ENCODE measurements around the gene ACACB. TPM values are rescaled to one million over a fixed set of nuclear protein-coding genes. Genes with fewer than 3 reads are reported as not detected.

The ACACB gene
- total RNA-seq, 1 donor from 2014 or later, result 3.4 TPM

DNA sequence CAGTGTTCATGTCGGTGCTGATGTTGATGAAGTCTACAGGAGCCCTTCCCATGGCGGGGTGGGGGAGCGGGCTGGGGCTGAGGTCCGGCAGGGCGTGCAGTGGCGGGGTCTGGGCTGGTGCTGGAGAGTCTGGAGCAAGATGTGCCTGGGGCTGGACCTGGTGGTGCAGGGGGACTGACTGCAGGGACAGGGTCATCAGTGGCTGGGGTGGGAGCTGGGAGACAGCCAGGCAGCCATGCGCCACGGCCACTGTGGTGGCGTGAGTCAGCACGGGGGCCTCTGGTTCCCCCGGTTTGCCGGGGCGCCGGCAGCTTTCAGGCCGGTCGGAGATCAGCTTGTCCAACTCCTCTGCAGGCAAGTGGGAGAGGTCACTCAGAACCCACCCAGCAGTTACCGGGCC, 165.1 kb downstream of the ACACB start:
- no peak for DNase-seq

DNA sequence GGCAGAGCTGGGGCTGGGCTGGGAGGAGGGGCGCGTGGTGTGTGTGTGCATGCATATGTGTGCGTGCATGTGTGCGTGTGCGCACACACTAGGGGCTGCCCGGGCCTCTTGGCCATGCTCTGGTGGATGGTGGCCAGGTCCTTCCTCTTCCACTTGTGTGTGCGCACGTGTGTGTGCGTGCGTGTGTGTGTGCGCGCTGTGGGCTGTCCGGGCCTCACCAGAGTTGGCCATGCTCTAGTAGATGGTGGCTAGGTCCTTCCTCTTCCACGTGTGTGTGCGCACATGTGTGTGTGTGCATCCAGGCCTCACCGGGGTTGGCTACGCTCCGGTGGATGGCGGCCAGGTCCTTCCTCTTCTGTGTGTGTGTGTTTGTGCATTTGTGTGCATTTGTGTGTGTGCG, 168.0 kb downstream of the ACACB start:
- DNase-seq, result no peak

DNA sequence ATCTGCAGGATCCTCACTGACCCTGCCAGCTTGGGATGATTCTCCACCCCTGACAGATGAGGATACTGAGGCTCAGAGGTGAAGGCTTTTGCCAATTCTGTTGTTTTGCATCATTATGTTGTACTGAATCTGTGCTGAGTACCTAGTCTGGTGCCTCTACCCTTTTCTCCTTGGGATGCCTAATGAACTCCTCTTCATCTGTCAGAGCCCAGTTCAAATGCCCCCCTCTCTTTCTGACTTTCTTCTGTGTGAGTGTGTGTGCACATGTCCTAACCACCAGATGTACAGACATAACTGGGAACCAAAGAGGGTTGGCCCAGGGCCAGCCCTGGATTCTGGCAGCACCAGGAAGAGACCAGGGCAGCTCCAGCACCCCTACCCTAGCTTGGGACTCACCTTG, 169.9 kb downstream of the ACACB start:
- DNase-seq, result no peak

DNA sequence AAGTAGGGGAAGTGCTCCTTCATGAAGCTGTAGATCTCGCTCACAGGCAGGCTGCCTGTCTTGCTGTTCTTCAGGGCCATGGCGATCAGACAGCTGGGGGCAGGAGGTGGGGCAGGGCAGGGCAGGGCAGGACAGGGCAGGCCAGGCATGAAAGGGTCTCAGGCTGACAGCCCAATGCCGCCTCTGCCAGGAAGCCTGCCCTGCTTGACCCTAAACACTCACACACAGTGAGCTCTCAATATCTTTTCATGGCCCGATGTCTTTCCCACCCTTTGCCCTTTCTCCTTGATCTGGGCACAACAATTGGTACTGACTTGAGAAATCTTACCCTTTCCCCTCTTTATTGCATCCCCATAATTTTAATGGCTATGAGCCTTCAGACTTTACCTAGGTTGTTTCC, 170.3 kb downstream of the ACACB start:
- no peak for DNase-seq

DNA sequence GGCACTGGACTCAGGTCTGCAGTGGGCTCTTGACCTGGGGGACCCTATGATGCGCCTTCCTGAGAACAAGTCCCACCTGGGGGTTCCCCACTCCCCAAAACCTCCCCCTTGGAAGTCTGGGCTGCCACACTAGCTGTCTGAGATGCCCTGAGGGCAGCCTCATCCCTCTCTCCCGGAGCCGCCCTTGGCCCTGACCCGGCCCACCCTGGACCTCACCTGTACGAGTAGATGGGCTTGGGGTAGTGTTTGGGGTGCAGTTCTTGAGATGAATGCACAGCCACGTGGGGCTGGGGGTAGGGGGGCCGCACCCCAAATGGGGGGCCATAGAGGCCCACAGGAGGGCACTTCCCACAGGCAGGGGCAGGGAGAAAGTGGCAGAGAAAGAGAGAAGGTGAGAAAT, 170.8 kb downstream of the ACACB start:
- DNase-seq, result no peak

DNA sequence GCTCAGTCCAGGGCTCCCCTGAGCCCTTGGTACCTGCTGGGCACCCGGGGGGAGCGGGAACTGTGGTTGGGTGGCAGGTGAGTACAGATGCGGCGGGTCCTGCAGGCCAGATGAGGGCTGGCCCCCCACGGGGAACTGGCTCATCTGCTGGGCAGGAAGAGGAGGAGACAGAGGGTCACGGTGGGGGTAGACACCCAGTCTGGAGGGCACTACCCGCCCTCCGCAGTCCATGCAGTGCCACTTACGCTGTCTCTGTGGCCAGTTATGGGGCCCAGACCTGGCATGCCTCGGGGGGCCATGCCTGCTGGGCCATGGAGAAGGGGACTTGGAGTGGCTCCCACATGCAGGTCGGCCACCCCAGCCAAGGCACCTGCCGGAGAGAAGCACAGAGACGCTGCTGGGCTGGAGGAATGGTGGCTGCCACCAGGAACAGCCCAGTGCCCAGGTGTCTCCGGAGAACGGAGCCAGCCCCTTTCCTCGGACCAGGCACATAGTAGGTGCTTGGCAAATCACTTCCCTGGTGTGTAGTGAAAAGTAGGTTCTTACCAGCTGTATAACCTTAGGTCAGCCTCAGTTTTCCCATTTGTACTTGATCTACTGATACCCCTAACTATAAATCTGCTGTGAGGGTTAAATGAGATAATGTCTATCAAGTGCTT, 171.6 kb downstream of the ACACB start:
- no peak for DNase-seq

DNA sequence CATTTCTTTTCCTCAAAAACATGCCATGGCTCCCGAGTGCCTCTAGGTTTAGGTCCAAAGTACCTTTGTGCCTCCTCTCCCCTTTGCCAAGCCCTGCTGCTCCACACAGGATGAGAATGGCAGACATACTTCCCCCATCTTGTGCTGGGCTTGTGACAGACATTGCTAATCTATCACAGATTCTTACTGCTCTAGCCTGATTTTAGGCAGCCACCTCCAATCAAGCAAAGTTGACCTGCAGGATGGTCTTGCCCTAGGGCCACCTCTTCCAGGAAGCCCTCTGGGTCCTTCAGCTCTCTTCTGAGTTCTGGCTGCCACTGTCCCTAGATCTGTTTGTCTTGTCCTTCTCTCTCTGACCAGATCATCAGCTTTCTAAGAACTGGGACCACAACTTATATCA, 172.2 kb downstream of the ACACB start:
- DNase-seq, result no peak

DNA sequence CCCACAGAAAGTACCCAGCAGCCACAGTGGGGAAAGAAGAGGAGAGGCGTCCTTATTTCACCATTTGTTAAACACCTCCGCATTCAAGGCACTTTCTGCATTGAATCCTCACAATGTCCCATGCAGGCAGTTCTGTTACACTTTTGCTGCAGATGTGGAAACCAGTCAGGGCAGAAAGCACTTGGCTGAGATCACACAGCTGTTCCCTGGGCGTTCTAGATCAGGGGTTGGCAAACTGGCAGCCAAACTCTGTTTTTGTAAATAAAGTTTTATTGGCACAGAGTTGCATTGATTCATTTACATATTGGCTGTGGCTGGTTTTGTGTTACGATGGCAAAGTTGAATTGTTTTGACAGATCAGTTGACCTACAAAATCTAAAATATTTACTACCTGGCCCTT, 172.6 kb downstream of the ACACB start:
- DNase-seq, result no peak

DNA sequence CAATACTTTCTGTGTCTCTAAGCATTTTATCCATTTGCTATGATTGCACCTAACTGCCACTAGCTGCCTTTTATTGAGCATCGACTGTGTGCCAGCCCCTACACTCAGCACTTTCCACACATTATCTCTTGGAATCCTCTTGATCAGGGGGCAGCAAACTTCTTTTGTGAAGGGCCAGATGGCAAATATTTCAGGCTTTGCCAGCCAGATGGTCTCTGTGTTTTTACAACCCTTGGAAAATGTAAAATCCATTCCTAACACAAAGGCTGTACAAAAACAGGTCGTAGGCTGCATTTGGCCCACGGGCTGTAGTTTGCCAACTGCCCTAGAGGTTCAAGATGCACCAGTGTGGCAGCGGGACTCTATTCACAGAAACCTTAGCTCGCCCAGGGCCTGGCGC, 173.2 kb downstream of the ACACB start:
- DNase-seq, result no peak

DNA sequence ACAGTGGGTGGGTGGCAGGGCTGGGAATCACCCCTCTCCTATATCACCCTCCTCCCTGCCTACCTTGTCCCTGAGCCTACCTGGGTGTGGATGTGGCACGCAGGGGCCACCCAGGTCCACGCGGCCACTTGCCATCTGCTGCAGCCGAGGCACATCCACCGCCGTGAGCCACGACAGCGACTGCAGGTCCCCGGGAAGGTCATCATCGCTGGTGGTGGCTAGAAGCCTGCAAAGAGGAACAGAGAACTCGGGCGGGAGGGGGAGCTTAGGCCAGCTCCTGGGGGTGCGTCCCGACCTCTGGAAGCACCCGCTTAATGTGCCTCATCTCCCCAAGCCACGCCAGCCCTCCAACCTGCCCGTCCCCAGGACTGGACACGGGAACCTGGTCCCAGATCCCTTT, 173.7 kb downstream of the ACACB start:
- no peak for DNase-seq

DNA sequence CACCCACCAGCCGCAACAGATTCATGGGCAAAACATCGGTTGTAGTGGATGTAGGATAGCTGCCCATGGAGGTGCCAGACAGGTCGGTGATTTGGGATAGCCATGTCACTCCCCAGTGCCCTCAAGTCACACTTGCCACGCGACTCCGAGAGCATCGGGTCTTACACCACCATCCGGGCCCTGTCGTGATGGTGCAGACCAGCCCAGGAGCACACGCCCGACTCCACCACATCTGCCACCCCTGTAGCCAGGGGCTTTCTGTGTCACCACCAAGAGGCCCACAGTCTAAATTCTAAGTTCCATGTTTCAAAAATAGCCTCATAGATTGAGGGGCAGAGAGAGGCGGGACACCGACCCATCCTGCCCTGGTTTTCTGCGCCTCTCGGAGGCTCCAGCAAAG, 174.7 kb downstream of the ACACB start:
- DNase-seq, result no peak

DNA sequence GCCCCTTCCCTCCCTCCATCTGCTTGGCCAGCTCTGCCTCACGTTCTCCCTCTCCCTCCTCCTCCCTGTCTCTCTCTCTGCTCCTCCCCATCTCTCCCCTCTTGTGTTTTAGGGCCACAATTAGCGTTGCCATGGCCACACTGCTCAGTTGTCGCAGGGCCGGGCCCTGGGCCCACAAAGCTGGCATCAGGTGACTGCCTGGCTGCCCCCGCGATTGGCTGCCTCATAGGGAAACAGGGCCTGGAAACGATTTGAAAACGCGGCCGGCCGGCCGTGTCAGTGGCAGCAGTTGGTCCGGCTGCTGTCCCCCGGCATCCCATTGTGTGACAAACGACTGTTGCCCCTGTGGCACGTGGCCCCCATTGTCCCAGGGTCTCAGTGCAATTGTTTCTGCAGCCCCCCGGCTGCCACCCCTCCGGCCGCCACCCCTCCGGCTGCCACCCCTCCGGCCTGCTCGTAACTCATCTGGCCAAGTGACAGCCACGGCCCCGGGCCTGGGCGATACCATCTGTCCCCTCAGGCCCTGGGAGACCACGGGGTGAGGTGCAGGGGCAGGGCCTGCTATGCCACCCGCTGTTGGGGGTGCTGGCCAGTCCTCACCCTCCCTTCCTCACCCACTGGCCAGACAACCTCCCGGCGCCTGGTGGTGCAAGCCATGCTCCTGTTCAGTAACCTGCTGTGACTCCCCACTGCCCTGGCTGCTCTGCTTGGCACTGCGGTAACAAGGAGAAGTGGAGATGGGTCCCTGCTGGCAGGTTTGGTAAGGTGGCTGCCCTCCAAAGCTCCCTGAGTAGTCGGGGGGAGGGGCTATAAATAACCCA, 175.3 kb downstream of the ACACB start:
- peak; percentile 84 for DNase-seq

DNA sequence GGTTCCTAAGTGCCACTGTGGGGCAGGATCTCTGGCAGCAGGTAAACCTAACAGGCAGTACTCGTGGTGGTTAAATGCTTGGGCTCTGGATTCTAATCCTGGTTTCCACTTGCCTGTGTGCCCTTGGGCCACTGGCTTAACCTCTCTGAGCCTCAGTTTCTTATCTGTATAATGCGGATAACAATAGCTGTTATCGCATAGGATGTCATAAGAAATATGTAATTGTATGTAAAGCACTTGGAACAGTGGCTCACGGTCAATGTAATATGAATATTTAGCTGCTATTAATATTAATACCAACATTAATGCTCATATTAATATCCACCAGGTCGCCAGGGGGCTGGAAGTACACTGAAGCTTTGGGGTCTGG, 175.9 kb downstream of the ACACB start:
- DNase-seq, result no peak

DNA sequence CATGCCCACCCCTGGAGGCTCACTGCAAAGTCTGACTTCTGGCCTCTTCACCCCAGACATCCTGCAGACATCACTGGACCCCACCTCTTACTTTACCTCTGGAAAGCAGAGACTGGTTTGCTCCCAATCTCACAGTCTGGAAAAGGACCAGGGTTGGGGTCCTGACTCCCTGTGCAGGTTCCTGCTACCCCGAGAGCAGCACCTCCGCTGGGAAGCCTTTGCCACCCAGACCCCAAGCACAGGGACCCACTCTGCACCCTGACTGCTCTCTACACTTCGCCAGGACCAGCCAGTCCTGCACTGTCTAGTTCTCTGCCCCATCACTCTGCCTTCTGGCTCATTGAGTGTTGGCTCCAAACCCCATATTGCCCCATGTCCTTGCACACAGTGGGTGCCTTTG, 176.7 kb downstream of the ACACB start:
- DNase-seq, result no peak

DNA sequence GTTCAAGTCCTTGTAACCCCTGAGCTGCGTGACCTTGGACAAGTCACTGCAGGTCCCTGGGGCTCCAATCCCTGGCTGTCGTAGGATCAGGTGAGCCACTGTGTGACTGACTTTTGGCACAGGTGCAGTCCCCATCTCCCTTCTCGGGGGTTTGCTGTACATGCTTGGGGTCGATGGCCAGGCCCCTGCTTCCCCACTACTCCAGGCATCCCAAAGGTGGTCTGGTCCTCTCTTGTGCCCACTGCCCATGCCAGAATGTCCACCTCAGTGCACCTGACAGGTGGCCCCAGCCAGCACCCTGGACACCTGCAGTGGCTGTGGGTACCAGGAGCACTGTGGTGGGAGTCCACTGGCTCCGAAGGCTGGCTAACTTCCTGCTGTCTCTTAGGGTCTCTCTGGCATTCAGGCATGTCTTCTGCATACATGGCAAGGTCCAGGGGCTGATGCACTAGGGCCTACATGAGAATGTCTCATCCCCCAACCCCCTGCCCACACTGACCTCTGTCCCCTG, 178.0 kb downstream of the ACACB start:
- DNase-seq, result no peak

DNA sequence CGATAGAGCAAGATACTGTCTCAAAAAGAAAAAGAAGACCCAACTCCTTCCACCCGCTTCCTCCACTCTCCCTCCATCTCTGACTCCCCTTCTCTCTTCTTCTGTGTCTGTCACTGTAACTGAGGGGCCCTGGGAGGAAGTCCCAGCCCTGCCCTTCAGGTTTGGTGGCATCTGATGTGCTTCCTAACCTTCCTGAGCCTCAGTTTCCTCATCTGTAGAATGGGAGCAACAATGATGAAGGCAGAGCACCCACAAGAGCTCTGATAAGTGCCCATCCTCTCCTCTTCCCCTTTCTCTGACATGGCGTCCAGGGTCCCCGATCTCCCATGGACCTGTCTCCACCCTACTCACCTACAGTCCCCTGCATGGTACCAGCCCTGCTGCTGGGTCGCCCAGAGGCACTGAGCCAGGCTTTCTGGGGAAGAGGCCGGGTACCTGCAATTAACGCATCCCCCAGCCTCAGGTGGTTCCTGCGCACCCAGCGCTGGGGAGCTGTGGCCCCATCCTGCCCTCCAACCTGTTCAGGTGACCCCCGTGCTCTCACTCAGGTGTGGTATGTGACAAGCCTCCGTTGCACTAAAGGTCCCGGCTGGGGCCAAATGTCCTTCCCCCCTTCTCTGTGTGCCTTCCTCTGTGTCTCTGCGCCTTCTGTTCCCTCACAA, 179.5 kb downstream of the ACACB start:
- DNase-seq, result no peak

DNA sequence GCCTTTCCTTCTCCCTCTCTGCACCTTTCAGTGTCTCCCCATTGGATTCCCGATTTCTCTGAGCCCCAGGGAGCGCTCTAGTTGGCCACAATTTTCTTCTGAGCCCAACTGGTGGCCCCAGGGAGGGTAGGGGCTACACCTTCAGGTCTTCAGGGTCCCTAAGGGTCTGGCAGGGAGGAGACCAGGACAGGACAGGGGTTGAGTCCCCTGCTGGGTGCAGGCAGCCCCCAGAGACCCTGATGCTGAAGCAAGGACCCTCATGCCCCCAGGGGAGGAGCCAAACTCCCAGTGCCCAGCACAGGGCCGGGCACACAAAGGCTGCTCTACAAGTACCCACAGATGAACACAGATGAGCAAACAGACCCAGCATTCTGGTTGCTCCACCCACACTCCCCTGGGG, 180.0 kb downstream of the ACACB start:
- no peak for DNase-seq

DNA sequence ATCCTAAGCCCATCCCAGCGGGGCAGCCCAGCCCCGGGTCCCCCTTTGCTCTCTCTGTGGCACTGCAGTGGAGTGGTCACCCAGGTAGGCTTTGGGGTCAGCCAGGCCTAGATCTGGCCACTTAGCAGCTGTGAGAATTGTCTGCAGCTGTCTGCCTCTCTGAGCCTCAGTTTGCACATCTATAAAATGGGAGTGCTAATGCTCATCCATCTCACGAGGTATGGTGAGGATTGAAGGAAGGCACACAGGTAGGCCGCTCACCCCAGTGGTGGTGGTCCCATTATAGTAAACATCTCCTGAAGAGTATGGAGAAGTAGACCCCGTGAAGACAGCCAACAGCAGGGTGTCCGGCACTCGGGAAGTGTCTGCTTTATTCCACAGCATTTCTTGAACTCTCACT, 183.5 kb downstream of the ACACB start:
- DNase-seq, result no peak

DNA sequence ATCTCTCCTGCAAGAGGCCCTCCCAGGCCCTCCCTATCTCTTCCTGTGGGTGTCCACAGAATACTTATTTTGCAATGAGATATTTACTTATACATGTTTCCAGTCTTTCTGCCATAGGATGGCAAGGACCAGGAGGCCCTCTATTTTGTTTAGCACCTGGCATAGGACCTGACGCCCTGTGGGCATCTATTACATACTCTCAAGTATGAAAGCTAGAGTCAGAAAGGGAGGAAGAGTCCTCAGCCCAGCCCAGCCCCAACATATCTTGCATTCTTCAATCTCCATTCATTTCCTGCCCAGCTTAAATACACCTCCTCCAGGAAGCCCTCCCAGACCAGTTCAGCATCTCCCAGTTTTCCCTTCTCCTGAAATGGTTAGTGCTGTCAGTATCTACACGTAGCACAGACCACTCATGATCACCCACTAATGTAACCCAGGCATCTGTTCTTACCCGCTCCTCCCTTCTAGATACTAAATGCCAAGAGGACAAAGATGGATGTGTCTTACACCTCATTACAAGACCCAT, 185.3 kb downstream of the ACACB start:
- DNase-seq, result no peak

DNA sequence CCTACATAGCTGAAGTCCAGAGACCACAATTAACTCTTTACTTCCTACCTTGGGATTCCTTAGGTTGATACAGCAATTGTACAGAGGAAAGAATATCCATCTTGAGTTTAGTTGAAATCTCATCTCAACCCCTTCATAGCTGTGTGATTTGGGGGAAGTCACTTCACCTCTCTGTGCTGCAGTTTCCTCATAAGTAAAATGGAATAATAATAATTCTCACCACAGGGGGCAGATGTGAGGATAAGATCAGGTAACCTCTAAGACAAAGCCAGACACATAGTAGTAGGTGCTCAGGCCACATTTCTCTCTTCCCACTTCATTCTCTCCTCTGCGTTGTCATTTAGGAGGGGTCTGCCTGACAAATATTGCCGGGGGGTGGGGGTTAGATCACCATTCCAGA, 186.0 kb downstream of the ACACB start:
- no peak for DNase-seq

DNA sequence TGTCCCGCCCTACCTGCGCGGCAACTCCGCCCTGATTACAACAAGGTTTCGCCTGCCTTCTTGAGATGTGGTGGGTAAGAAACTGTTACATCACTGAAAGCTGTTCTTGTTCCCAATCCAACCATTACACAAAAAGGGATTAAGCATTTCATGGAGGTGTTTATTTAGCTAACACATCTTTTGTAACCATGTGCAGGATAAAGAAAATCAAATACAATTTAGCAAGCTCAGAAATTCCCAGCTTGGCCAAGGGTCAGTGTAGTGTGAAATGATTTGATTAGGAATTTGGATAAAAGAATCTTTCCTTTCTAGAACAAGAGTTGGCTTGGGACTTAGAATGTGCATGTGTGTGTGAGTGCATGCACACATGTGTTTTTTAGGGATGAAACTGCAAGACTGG, 186.4 kb downstream of the ACACB start:
- no peak for DNase-seq

DNA sequence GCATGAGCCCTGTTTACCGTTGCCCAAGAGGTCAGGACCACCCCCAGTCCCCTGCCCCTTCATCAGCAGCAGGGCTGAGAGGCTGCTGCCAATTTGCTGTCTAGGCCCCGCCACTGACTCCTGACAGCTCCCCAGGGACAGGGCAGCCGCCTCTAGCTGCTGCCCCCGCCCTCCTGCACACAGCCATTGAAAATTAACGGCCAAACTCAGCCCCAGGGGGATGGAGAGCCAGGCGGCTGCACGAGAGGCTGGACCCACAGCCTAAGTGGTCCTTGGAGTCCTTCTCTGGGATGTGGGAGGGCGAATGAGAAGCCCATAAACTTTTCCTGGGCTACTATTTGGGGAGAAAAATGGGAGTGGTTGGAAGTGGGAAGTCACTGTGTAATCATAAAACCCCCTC, 188.1 kb downstream of the ACACB start:
- DNase-seq, result no peak

DNA sequence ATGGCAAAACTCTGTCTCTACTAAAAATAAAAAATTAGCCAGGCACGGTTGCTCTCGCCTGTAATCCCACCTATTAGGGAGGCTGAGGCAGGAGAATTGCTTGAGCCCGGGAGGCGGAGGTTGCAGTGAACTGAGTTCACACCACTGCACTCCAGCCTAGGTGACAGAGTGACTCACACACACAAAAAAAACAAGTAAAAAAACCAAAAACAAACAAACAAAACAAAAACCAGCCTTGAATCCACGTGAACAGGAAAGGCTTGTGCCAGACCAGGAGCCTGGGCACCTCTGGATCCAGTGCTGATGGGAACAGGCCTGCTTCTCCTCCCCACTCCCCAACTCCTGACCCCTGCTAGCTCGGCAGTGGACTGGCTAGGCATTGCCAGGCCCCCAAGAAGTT, 189.2 kb downstream of the ACACB start:
- DNase-seq, result no peak

All from occipital lobe (tissue), 2 donors.